GM18873 (cell line): Measurements from ENCODE around the gene RALGAPA1.
"Not testable (repeated sequence)": the region's sequence is repeated elsewhere in the genome, so short reads cannot be mapped to it uniquely, and the experiment has no call there.

Experiments used
- ATAC-seq: cut with Tn5 transposase; IDR thresholded peaks from one replicate; pipeline ENCODE4 v1.9.1; 2021; ENCODE audit warnings: mild to moderate bottlenecking, moderate library complexity, moderate number of reproducible peaks; ENCODE audit not compliant: unreplicated experiment, low FRiP score

Gene RALGAPA1

GRCh38 chr14:35822501-35822900, 13.4 kb upstream of the RALGAPA1 start:
- ATAC-seq: no peak

GRCh38 chr14:35821564-35822411, 12.7 kb upstream of the RALGAPA1 start:
- no peak for ATAC-seq

GRCh38 chr14:35819591-35820540, 10.8 kb upstream of the RALGAPA1 start:
- no peak for ATAC-seq

GRCh38 chr14:35818346-35819115, 9.4 kb upstream of the RALGAPA1 start:
- ATAC-seq: no peak

GRCh38 chr14:35814371-35815005, 5.4 kb upstream of the RALGAPA1 start:
- no peak for ATAC-seq

GRCh38 chr14:35810963-35811362, 1.9 kb upstream of the RALGAPA1 start:
- ATAC-seq: no peak

GRCh38 chr14:35809597-35809996, 502 bp upstream of the RALGAPA1 start:
- ATAC-seq: no peak

GRCh38 chr14:35808076-35808637, 938 bp downstream of the RALGAPA1 start:
- no peak for ATAC-seq

- ATAC-seq: no peak
Observed at GRCh38 chr14:35807131-35807961, 1.7 kb downstream of the RALGAPA1 start.

GRCh38 chr14:35806006-35806907, 2.8 kb downstream of the RALGAPA1 start:
- no peak for ATAC-seq

- no peak for ATAC-seq
Observed at GRCh38 chr14:35797796-35798195, 11.3 kb downstream of the RALGAPA1 start.

- no peak for ATAC-seq
Observed at GRCh38 chr14:35789651-35790050, 19.4 kb downstream of the RALGAPA1 start.

GRCh38 chr14:35786856-35787255, 22.2 kb downstream of the RALGAPA1 start:
- ATAC-seq: no peak

- ATAC-seq: no peak
Observed at GRCh38 chr14:35783699-35784098, 25.4 kb downstream of the RALGAPA1 start.

GRCh38 chr14:35779368-35779767, 29.7 kb downstream of the RALGAPA1 start:
- ATAC-seq: no peak

GRCh38 chr14:35777550-35777949, 31.5 kb downstream of the RALGAPA1 start:
- not testable (repeated sequence) for ATAC-seq

GRCh38 chr14:35776823-35777222, 32.3 kb downstream of the RALGAPA1 start:
- ATAC-seq: no peak

- not testable (repeated sequence) for ATAC-seq
Observed at GRCh38 chr14:35776085-35776484, 33.0 kb downstream of the RALGAPA1 start.
